TTC549 (cell line): ENCODE data around the gene TAS2R38.
"Not testable (repeated sequence)": the region's sequence is repeated elsewhere in the genome, so short reads cannot be mapped to it uniquely, and the experiment has no call there.

Experiments used
- FAIRE-seq: peaks from 2 replicates; lab custom pipeline; 2012; peaks lifted over from hg19 to GRCh38; lab: Jason Lieb, UNC

TAS2R38 gene

DNA sequence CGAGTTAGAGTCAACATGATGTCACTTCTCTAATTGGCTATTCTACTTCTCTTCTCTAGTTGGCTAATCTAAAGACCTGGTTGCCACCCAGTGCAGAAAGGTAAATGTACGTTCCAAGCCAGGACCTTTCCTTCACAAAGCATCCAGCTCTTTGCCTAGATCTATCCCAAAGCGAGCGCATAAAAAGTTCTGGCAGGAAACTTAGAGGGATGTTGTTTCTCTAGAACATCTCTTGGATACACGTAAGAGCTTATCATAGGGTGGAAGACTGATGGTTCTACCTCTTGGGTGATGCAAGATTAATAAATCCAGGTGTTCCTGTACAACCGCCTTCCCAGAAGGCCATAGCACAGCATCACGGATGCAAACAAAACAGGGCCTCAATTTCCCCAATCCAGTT is at the start of gene TAS2R38:
TAS2R38 (minus strand) TSS at position 101 of the 400 bp plus-strand sequence; CDS start at position 17, 84 bp downstream.
- no peak for FAIRE-seq

- FAIRE-seq, result no peak
Observed at GRCh38 chr7:142018154-142018553, 44.6 kb upstream of the TAS2R38 start.

DNA sequence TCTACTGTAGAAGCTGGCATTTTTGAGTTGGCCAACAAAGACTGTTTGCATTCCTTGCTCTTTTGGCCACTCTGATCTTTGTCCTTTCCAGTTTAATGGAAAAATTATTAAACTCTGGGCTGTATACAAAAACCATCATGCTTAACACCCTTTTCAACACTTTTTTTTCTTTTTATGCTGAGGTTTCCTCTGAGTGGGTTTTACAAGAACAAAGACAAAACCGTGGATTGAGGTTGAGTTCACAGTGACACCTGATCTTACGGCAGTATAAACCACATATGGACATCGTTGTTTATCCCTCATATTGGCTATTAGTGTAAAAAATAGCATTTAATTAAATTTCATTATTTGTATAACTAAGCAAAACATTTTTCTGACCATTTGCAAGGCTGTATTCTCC is 43.9 kb upstream of the TAS2R38 start:
- no peak for FAIRE-seq

DNA sequence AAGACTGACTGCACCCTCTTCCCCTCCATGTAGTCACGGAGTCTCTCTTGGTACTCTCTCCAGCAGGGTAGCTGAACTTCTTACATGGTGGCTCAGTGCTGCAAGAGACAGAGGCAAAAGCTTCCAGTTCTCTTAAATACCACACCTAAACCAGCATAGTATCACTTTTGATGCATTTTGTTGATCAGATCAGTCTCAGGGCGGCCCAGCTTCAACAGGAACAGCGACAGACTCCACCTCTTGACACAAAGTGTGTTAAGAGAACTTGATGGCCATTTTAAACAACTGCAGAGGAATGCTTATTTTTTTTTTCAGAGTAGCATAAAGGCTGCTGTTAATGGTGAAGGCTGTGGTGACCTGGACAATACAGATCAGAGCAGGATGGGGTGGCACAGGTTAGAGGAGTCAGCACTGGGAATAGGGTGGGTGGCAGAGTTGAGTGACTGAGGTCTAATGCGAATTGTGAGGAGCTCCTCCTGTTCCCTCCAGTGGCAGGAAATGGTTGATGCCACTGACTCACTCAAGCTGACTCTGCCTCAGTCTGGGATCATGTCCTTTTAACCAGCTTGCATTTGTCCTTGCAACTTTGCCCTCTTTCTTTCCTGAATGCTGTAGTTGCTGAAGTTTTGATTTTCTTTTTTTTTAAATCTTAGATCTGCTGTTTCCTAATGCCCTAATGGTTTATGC is 39.4 kb upstream of the TAS2R38 start:
- FAIRE-seq, result no peak

DNA sequence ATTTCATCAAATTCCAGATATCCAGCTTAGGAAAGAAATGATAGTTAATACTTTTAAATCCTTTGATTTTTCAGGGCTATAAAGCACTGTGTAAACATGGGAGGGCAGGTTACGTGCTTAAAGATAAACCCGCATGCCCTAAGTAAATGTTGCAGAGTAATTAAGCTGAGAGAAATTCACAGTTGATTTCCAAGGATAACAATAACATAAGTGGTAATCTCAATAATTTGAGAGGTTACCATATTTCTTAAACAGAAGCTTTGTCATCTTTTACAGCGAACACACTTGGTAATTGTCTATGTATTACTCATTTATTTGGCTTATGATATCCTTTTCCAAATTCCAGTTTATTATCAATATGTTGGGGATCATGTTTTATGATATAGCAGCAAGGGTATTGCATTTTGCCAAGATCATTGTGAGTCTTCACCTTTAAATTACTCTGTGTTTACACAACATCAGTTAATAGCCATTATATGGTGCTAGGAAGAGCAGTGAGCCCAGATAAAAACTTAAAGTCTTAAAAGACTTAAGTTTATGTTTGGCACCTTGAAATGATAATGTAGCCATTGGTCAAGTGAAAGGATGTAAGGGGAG is 37.5 kb upstream of the TAS2R38 start:
- FAIRE-seq, result no peak

DNA sequence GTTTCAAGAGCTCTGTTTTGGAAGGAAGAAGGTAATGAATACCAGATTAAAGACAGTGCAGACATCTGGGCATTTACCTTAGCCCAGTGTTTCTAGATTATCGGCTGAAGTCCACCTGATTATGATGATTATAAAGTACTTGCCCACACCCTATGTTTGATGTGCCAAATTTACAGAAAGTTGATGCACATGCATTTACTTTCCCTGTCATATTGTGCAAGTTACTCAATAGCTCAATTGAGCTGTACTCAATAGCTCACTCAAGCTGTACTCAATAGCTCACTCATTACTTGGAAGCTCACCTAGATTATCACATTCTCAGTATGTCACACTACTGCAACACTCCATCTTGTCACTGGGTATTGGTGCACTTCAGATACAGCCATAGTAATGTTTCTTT is 35.6 kb upstream of the TAS2R38 start:
- no peak for FAIRE-seq

DNA sequence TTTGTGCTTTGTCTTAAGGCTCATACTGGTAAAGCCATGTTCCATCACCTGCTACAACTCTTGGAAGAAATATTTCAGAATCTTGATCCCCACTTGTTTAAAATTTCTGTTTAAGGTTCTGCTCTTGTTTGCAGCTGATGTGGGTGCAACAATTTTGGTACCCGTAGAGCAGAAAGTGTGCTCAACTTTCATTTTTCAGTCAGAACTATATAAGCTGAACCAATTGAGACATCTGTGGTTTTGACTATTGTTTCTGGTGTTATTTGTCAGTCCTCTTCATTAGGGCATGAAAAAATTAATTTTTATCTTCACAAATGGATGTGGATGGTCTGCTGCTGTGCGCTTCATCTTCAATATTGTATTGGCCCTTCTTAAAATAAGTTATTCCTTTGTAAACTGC is 33.0 kb upstream of the TAS2R38 start:
- no peak for FAIRE-seq

DNA sequence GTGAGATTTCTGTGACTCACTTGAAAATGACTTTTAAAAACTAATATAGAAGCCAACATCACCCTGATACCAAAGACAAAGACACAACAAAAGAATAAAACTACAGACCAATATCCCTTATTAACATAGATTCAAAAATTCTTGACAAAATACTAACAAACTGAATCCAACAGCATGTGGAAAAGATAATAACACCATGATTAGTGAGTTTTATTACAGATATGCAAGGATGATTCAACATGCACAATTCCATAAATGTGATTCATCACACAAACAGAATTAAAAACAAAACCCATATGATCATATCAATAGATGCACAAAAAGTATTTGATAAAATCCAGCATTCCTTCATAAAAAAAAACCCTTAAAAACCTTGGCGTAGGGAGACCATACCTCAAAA is 28.6 kb upstream of the TAS2R38 start:
- FAIRE-seq, result no peak

DNA sequence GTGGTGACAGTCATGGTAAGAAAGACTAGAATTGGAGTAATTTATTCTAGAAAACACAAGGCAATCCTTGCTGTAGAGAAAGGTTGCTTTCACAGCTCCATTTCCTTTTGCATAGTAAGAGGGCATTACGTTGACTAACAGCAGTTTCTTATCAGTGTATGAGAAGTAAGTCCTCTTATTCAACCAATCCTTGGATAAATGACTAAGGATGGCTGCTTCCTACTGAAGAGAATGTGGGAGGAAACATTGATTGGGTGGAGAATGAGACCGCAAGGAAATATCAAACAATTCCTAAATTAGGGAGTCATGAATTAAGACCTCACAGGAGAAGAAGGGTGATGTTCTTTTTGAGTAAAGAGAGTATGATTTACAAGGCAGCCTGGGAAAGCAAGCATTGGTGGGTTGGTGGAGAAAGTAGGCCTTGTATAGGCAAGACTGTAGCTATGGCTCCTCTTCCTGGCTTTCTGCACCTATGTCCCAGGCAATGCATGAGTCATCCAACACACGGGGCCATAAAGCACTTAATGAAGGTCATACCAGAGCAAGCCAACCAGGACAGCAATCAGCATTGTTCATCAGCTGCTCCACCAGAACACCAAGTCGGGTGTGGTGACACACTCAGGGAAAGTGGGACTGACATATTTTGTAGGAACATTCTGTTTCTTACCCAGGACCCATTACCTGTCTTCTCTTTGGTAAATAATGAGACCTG is 27.7 kb upstream of the TAS2R38 start:
- FAIRE-seq, result no peak

DNA sequence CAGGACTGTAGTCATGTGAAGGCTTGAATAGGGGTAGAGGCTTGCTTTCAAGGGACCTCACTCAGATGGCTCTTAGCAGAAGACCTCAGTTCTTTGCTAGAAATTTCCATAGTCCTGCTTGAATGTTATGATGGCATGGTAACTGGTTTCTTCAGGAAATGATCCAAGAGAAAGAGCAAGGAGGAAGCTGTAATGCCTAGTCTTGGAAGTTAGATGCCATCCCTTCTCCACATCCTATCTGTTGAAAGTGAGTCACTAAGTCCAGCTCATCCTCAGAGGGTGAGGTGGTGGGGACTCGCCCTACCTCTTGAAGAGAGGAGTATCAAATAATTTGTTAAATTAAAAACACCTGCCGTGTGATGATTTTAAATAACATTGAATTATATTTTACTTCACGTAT is 26.7 kb upstream of the TAS2R38 start:
- no peak for FAIRE-seq

DNA sequence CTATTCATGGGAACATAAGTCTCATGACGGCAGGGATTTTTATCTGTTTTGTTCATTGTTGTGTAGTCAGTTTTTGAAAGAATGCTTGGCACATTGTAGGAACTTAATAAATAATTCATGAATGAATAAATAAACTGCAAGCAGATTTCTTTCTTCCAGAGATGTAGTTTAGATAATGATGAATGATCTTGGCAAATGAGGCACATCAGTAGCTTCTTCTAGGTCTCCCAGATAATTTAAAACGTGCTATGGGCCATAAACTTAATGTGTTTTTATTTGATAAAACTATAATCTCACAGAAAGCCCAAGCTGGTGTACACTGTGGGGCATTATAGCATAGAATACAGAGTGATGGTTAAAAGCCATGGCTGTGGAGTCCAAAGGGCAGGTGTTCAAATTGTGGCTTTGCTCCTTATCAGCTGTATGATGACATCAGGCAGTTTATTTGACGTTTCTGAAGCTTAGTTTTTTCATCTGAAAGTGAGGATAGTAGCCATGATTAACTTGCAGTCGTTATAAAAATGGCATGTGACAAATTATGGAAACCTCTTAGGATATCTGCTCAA is 25.6 kb upstream of the TAS2R38 start:
- no peak for FAIRE-seq

DNA sequence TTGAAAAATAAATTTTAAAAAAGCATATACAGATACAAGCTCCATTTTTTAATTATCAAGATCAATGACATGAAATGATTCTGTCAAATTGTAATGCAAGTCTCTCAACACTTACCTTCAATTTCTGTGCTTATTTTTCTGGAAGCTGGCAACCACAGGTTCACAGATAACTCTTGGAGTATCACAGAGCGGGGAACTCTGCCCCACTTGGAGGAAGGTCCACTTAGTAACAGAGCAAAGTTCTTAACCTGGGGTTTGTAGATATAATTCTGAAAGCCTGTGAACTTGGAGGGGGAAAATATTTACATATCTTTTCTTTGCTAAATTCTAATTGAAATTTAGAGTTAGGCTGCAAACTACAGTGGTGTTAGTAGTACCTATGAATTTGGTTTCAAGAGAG is 19.8 kb upstream of the TAS2R38 start:
- no peak for FAIRE-seq

DNA sequence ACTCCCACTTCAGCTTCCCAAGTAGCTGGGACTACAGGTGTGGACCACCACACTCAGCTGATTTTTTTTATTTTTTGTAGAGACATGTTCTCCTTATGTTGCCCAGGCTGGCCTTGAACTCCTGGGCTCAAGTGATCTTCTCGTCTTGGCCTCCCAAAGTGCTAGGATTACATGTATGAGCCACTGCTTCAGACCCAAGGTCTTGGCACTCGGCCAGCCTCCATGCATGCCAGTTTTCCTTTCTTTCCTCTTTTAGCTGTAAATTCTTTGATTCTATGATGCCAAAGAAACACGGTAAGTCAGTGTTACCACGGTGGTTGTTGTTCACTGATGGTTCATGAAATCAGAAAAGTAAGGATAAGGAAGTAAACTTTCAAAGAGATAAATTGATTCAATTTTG is 19.1 kb upstream of the TAS2R38 start:
- no peak for FAIRE-seq

DNA sequence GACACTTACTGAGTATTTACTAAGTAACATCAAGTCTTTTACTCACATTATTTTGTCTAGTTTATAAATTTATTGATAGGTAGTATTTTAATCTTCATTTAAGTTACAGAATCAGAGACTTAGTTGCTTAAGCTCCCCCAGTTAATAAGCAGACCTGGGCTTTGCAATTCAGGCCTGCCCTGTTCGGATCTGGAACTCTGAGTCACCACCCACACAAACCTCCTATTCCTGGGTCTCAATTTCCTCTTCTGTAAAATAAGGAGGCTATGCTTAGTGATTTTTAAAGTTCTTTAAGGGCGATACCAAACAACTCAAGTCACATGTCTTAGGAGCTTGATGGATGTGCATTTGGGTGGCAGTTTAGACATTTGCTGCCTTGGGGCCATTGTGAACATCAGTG is 18.6 kb upstream of the TAS2R38 start:
- no peak for FAIRE-seq

DNA sequence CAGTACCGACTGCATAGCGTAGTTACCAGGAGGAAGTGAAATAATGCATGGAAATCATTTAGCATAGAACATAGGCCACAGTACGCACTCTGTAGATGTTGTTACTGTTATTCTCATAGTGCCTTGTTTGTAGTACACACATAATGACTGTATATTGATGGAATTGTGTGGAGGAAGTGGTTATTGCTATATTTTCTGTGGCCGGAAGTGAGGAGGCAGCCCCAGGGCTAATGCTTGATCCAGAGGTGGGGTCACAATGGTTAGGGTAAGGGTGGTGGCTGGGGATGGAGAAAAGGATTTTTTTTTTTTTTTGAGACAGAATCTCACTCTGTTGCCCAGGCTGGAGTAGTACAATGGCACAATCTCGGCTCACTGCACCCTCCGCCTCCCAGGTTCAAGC is 17.6 kb upstream of the TAS2R38 start:
- no peak for FAIRE-seq

- FAIRE-seq, result no peak
Observed at GRCh38 chr7:141990011-141990725, 16.6 kb upstream of the TAS2R38 start.

DNA sequence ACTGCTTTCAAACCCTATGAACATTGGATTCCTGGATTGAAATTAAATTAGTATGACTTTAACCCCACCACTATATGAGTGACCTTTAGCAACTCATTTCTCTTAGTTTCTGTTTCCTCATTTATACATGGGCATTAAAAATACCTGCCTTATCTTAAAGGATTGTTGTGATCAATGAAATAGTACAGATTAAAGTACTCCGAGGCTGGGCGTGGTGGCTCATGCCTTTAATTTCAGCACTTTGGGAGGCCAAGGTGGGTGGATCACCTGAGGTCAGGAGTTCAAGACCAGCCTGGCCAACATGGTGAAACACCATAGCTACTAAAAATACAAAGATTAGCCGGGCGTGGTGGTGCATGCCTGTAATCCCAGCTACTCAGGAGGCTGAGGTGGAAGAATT is 14.2 kb upstream of the TAS2R38 start:
- FAIRE-seq, result not testable (repeated sequence)

DNA sequence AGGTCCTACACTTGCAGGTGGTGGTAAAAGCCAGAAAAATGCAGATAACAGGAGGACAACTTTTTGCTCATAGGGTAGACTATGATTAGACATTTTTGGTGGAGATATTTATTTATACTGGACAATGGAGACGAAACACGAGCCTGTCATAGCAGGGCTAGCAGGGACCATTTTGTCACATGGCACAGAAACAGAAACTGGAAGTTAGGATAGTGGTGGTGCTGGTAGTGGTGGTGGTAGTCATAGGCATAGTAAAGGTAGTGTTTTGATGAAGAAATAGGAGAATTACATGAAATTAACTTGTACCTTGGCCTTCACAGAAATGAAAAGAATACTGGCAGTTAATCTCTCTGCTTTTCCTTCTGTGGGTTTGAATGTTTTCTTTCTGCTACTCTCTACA is 13.3 kb upstream of the TAS2R38 start:
- no peak for FAIRE-seq

DNA sequence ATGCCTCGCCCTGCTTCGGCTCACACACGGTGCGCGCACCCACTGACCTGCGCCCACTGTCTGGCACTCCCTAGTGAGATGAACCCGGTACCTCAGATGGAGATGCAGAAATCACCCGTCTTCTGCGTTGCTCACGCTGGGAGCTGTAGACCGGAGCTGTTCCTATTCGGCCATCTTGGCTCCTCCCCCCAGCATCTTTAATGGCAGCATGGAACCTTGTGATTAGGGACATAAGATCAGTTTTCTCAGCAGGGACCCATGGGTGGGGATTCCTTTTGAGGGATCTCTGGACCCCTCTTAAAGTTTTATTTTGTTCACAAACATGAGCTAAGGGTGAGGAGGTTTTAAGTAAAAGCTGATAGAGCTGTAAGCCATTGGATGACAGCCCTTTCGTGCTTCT is 12.4 kb upstream of the TAS2R38 start:
- FAIRE-seq, result not testable (repeated sequence)

DNA sequence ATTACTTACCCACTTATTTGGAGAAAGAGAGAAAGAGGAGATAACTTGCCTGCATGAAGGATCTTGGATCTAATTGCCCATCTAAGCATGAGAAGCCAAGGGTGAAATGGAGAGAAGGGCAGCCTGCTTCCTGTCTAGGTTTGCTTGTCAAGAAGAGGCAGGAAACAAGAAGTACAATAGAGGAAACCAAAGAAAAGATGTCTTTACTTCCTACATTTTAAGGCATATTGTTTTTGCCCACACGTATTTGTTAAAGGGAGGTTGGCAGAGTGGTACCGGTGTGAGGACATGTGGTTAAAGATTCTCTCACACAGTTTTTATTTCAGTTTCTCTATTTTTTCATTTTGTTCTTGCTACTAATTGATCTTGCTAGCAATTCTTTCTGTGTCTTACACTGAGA is 6.0 kb upstream of the TAS2R38 start:
- no peak for FAIRE-seq

GRCh38 chr7:141978351-141978750 is 4.8 kb upstream of the TAS2R38 start:
- FAIRE-seq, result no peak

DNA sequence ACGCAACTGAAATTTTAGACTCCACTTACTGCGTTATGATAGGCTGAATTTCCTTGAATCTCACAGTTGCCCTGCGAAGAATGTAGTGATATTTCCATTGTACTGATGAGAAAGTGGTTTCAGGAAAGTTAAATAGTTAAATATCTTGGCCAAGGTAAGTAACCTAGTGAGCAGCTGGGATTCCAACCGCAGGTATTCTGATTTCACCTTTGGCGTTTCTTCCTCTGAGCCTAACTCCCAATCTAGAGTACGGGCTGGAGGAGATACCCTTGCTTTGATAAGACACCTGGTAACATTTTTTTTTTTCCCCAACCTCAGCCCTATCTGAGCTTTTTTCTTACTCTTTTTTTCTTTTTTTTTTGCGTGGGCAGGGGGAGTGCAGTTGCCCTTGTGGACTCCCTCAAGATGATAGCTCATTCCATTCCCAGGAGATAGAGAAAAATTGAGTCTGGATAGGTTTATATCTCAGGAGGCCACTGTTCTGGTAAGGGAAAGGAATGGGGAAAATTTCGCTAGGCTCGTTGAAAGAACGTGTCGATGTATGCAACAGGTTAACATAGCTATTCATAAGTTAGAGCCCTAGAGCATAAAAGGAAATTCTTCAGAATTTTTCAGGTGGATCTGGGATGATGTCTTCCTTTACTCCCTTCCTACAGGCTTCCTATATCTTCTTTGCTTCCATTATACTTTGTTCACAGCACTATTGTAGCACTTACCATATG is 3.1 kb upstream of the TAS2R38 start:
- FAIRE-seq, result no peak
